ENCODE results near the gene OR2T4. TPM values are rescaled to one million over a fixed set of nuclear protein-coding genes. Genes with fewer than 3 reads are reported as not detected.

The OR2T4 gene
- polyA plus RNA-seq, 3 donors = not detected

Other genes starting within 250 kb of the OR2T4 start
- gene OR2M5, start 216.5 kb upstream of the OR2T4 start, polyA plus RNA-seq (ENCODE audit: insufficient read length in 3 of 3) = not detected
- not detected for gene OR2M2, start 186.8 kb upstream of the OR2T4 start, polyA plus RNA-seq (ENCODE audit: insufficient read length in 3 of 3)
- gene OR2M3, start 164.4 kb upstream of the OR2T4 start, polyA plus RNA-seq (ENCODE audit: insufficient read length in 3 of 3) = under 1 TPM in 2 of 3 donors, not detected in 1; 0.03 TPM
- under 1 TPM in 1 of 3 donors, not detected in 2; 0.03 TPM for gene OR2M4, start 130.2 kb upstream of the OR2T4 start, polyA plus RNA-seq (ENCODE audit: insufficient read length in 3 of 3)
- not detected for gene OR2T33, start 83.7 kb upstream of the OR2T4 start, polyA plus RNA-seq (ENCODE audit: insufficient read length in 3 of 3)
- not detected for gene OR2T12, start 58.2 kb upstream of the OR2T4 start, polyA plus RNA-seq (ENCODE audit: insufficient read length in 3 of 3)
- not detected for gene OR2M7, start 37.1 kb upstream of the OR2T4 start, polyA plus RNA-seq (ENCODE audit: insufficient read length in 3 of 3)
- gene OR14C36, start 12.9 kb upstream of the OR2T4 start, polyA plus RNA-seq (ENCODE audit: insufficient read length in 3 of 3) = not detected
- gene OR2T6, start 14.1 kb downstream of the OR2T4 start, polyA plus RNA-seq (ENCODE audit: insufficient read length in 3 of 3) = under 1 TPM; 0.03 to 0.17 (median 0.08) TPM
- gene OR2T1, start 41.4 kb downstream of the OR2T4 start, polyA plus RNA-seq (ENCODE audit: insufficient read length in 3 of 3) = not detected
- not detected for gene OR2T2, start 84.0 kb downstream of the OR2T4 start, polyA plus RNA-seq (ENCODE audit: insufficient read length in 3 of 3)
- gene OR2T3, start 111.7 kb downstream of the OR2T4 start, polyA plus RNA-seq (ENCODE audit: insufficient read length in 3 of 3) = not detected
- gene OR2T5, start 126.9 kb downstream of the OR2T4 start, polyA plus RNA-seq (ENCODE audit: insufficient read length in 3 of 3) = not detected
- under 1 TPM in 2 of 3 donors, not detected in 1; 0.03 to 0.06 TPM for gene OR2G6, start 146.4 kb downstream of the OR2T4 start, polyA plus RNA-seq (ENCODE audit: insufficient read length in 3 of 3)
- not detected for gene OR2T29, start 201.1 kb downstream of the OR2T4 start, polyA plus RNA-seq (ENCODE audit: insufficient read length in 3 of 3)
- gene OR2T34, start 213.1 kb downstream of the OR2T4 start, polyA plus RNA-seq (ENCODE audit: insufficient read length in 3 of 3) = not detected
- gene OR2T10, start 236.0 kb downstream of the OR2T4 start, polyA plus RNA-seq (ENCODE audit: insufficient read length in 3 of 3) = under 1 TPM in 2 of 3 donors, not detected in 1; 0.16 to 0.24 TPM